Anterior cingulate cortex (tissue), 58 donors: ENCODE data around the gene PRKCI.
"Not testable (repeated sequence)": the region's sequence is repeated elsewhere in the genome, so short reads cannot be mapped to it uniquely, and the experiment has no call there.

Experiments
- DNase-seq, 58 donors: peaks; one replicate each; lab custom pipeline; 2025; lab: John Stamatoyannopoulos, UW

Gene PRKCI

GRCh38 chr3:170277833-170278580 is 55.8 kb downstream of the PRKCI start:
- DNase-seq = no peak

- DNase-seq = no peak
Measured at GRCh38 chr3:170278627-170279026, 56.4 kb downstream of the PRKCI start.

GRCh38 chr3:170290194-170290593 is 68.0 kb downstream of the PRKCI start:
- DNase-seq = no peak

GRCh38 chr3:170295586-170295985 is 73.4 kb downstream of the PRKCI start:
- DNase-seq = no peak

GRCh38 chr3:170296703-170297102 is 74.5 kb downstream of the PRKCI start:
- DNase-seq = no peak

- no peak for DNase-seq
Measured at GRCh38 chr3:170301405-170301804, 79.2 kb downstream of the PRKCI start.

- no peak for DNase-seq
Measured at GRCh38 chr3:170302008-170302407, 79.8 kb downstream of the PRKCI start.

- DNase-seq = no peak
Measured at GRCh38 chr3:170306015-170306414, 83.8 kb downstream of the PRKCI start.

GRCh38 chr3:170307671-170308405 is 85.6 kb downstream of the PRKCI start:
- DNase-seq = no peak

GRCh38 chr3:170309046-170309445 is 86.8 kb downstream of the PRKCI start:
- no peak for DNase-seq

GRCh38 chr3:170317954-170318353 is 95.7 kb downstream of the PRKCI start:
- no peak for DNase-seq

GRCh38 chr3:170320461-170321121 is 98.4 kb downstream of the PRKCI start:
- no peak for DNase-seq

- DNase-seq = no peak
Measured at GRCh38 chr3:170321321-170322034, 99.3 kb downstream of the PRKCI start.

GRCh38 chr3:170322566-170323269 is 100.5 kb downstream of the PRKCI start:
- DNase-seq = no peak

GRCh38 chr3:170323331-170323730 is 101.1 kb downstream of the PRKCI start:
- no peak for DNase-seq

GRCh38 chr3:170324962-170325361 is 102.7 kb downstream of the PRKCI start:
- no peak for DNase-seq

GRCh38 chr3:170327040-170327808 is 105.0 kb downstream of the PRKCI start:
- DNase-seq = no peak

- DNase-seq = not testable (repeated sequence)
Measured at GRCh38 chr3:170327868-170328548, 105.8 kb downstream of the PRKCI start.

GRCh38 chr3:170330366-170330765 is 108.1 kb downstream of the PRKCI start:
- no peak for DNase-seq
